Smooth muscle cell (in vitro differentiated cells): ENCODE data around the gene BTN1A1. TPM values are rescaled to one million over a fixed set of nuclear protein-coding genes. Genes with fewer than 3 reads are reported as not detected.
"Not testable (repeated sequence)": the region's sequence is repeated elsewhere in the genome, so short reads cannot be mapped to it uniquely, and the experiment has no call there.

Experiments used
- DNase-seq: peaks from one replicate; lab custom pipeline; 2025; ENCODE audit not compliant: unreplicated experiment; lab: John Stamatoyannopoulos, UW
- H2AFZ ChIP-seq: fragments of 200-600 bp; sonication (generic); 2 replicates; pipeline ENCODE4 v1.6.0; 2016; ENCODE audit warnings: antibody characterized with exemption, low read depth, mild to moderate bottlenecking
- H3F3A ChIP-seq: fragments of 200-600 bp; sonication (generic); 2 replicates; pipeline ENCODE4 v1.6.0; 2017; ENCODE audit warnings: antibody characterized with exemption, low read depth
- H3K27ac ChIP-seq: fragments of 200-600 bp; sonication (generic); 2 replicates; pipeline ENCODE4 v1.5.1; 2016; ENCODE audit warnings: low read depth, mild to moderate bottlenecking
- H3K27me3 ChIP-seq: fragments of 200-600 bp; sonication (generic); 2 replicates; pipeline ENCODE4 v1.6.1; 2016; ENCODE audit warnings: low read depth, mild to moderate bottlenecking
- H3K36me3 ChIP-seq: fragments of 200-600 bp; sonication (generic); 2 replicates; pipeline ENCODE4 v1.5.1; 2016; ENCODE audit warnings: low read depth
- H3K4me1 ChIP-seq: fragments of 200-600 bp; sonication (generic); 2 replicates; pipeline ENCODE4 v1.5.1; 2016; ENCODE audit warnings: low read depth
- H3K4me2 ChIP-seq: fragments of 200-600 bp; sonication (generic); 2 replicates; pipeline ENCODE4 v1.6.0; 2016; ENCODE audit warnings: mild to moderate bottlenecking
- H3K4me3 ChIP-seq: fragments of 200-600 bp; sonication (generic); 2 replicates; pipeline ENCODE4 v1.5.1; 2016; ENCODE audit warnings: mild to moderate bottlenecking
- H3K79me2 ChIP-seq: fragments of 200-600 bp; sonication (generic); 2 replicates; pipeline ENCODE4 v1.6.0; 2016; ENCODE audit warnings: low read depth, mild to moderate bottlenecking
- H3K9ac ChIP-seq: fragments of 200-600 bp; sonication (generic); 2 replicates; pipeline ENCODE4 v1.6.0; 2016; ENCODE audit warnings: low read depth
- H3K9me3 ChIP-seq: fragments of 200-600 bp; sonication (generic); replicated peaks from 2 replicates; pipeline ENCODE4 v1.5.1; 2016; ENCODE audit warnings: low read depth
- H4K20me1 ChIP-seq: fragments of 200-600 bp; sonication (generic); 2 replicates; pipeline ENCODE4 v1.6.0; 2016; ENCODE audit warnings: low read depth
- WGBS: methylation state at CpG from one replicate; pipeline ENCODE4 v1.1.7; 2016; ENCODE audit warnings: low lambda C conversion rate; 5-methylcytosine and 5-hydroxymethylcytosine counted together
- polyA plus RNA-seq: library from polyadenylated mRNA; unstranded; fragments of >200 nt; fragmentation: Nextera tagmentation; extraction: Ambion mirVana; gene quantifications from 2 replicates; pipeline ENCODE4 v1.2.1, GENCODE V29; 2016
- total RNA-seq: library from RNA; depleted of rRNA; stranded (reverse); fragments of >200 nt; gene quantifications from 2 replicates; pipeline ENCODE4 v1.2.3, GENCODE V29; 2014
- TF ChIP-seq, protein P1 (sequence below): fragments of 200-600 bp; sonication (generic); IDR thresholded peaks from 2 replicates; pipeline ENCODE4 v1.5.1; 2017; ENCODE audit warnings: borderline replicate concordance, mild to moderate bottlenecking, antibody characterized with exemption; ENCODE audit not compliant: insufficient read depth, poor library complexity, severe bottlenecking

Gene BTN1A1
- total and polyA plus RNA-seq, 2 experiments from 2014 or later, result not detected

DNA sequence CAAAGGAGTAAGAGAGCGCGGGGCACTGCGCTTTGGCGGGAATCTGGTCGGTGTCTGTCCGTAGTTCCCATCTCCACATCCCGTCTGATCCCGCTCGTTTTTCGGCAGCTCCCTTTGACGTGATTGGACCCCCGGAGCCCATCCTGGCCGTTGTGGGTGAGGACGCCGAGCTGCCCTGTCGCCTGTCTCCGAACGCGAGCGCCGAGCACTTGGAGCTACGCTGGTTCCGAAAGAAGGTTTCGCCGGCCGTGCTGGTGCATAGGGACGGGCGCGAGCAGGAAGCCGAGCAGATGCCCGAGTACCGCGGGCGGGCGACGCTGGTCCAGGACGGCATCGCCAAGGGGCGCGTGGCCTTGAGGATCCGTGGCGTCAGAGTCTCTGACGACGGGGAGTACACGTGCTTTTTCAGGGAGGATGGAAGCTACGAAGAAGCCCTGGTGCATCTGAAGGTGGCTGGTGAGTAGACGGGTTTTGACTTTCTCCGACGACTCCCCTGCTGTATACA is 1.4 kb downstream of the BTN1A1 start:
- no peaks in the 10 kb centered on the region for H4K20me1 ChIP-seq
- peaks cover 4% of the 10 kb centered on the region for H3K4me1 ChIP-seq
- no peak for DNase-seq
- H3K9me3 ChIP-seq, result no peaks in the 10 kb centered on the region
- H3K4me3 ChIP-seq, result peak overlapping the region; percentile 37
- H2AFZ ChIP-seq, result peak overlapping the region; percentile 15
- H3K27ac ChIP-seq, result no peak overlapping the region
- TF ChIP-seq, protein P1, sequence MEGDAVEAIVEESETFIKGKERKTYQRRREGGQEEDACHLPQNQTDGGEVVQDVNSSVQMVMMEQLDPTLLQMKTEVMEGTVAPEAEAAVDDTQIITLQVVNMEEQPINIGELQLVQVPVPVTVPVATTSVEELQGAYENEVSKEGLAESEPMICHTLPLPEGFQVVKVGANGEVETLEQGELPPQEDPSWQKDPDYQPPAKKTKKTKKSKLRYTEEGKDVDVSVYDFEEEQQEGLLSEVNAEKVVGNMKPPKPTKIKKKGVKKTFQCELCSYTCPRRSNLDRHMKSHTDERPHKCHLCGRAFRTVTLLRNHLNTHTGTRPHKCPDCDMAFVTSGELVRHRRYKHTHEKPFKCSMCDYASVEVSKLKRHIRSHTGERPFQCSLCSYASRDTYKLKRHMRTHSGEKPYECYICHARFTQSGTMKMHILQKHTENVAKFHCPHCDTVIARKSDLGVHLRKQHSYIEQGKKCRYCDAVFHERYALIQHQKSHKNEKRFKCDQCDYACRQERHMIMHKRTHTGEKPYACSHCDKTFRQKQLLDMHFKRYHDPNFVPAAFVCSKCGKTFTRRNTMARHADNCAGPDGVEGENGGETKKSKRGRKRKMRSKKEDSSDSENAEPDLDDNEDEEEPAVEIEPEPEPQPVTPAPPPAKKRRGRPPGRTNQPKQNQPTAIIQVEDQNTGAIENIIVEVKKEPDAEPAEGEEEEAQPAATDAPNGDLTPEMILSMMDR, result no peak
- WGBS, result 6% methylated on average over 49 of the region's 49 CpGs
- H3K4me2 ChIP-seq, result peak overlapping the region; percentile 87
- H3K79me2 ChIP-seq, result no peaks in the 10 kb centered on the region
- H3F3A ChIP-seq, result no peaks in the 10 kb centered on the region
- peaks cover 53% of the 10 kb centered on the region for H3K27me3 ChIP-seq
- no peaks in the 10 kb centered on the region for H3K36me3 ChIP-seq
- no peak overlapping the region for H3K9ac ChIP-seq

DNA sequence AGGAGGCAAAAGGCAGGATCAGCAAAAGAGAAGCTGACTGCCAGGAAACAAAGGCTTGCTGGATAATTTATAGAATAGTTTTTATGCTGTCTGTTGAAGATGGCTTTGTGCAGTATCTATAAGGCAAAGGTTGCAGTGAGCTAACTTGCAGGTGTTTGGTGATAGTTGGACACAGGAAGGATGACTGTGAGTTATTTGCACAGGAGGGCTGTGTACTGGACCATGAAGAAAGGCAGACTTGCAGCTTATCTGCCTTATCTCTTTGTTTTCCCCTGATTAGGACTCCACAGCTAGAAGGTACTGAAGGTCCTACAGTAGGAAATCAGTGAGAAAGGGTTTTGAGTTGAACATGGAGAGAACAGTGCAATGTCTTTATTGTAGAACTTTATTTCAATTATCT is 2.1 kb downstream of the BTN1A1 start:
- Histone ChIP-seq H3K4me1 (peaks cover 4% of the 10 kb centered on the region), H3F3A (no peaks in the 10 kb centered on the region), H3K9me3 (no peaks in the 10 kb centered on the region), H3K4me3 (peak overlapping the region; percentile 37), H3K27ac (no peak overlapping the region), H2AFZ (no peak overlapping the region), H3K4me2 (peak overlapping the region; percentile 87), H3K79me2 (no peaks in the 10 kb centered on the region), H3K9ac (no peak overlapping the region), H3K36me3 (no peaks in the 10 kb centered on the region), H4K20me1 (no peaks in the 10 kb centered on the region), H3K27me3 (peaks cover 53% of the 10 kb centered on the region)
- no peak for DNase-seq
- TF ChIP-seq, protein P1, result no peak

DNA sequence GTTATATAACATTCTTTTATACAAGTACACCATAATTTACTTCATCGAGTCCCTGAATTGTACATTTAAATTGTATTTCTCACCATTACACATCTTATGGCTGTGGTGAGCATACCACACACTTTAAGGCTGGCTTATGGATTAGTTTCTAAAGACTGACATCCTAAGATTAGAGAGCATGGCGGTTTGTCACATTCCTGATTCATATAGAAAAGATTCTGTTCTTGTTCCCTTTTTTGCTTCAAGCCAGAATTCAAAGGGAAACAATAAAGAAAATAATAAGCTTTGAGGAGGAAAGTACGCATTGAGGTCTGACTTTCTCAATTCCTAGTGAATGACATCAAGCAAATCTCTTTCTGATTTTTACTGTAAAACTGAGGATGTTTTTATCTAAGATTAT is 2.5 kb downstream of the BTN1A1 start:
- H3K4me1 ChIP-seq, result peaks cover 4% of the 10 kb centered on the region
- H3K9ac ChIP-seq, result no peak overlapping the region
- TF ChIP-seq, protein P1, result no peak
- no peaks in the 10 kb centered on the region for H3F3A ChIP-seq
- H3K4me3 ChIP-seq, result no peak overlapping the region
- no peak overlapping the region for H3K4me2 ChIP-seq
- WGBS, result 81% methylated on average over 3 of the region's 3 CpGs
- H2AFZ ChIP-seq, result no peak overlapping the region
- no peak overlapping the region for H3K27ac ChIP-seq
- H3K79me2 ChIP-seq, result no peaks in the 10 kb centered on the region
- H3K36me3 ChIP-seq, result no peaks in the 10 kb centered on the region
- H4K20me1 ChIP-seq, result no peaks in the 10 kb centered on the region
- no peaks in the 10 kb centered on the region for H3K9me3 ChIP-seq
- DNase-seq, result no peak
- H3K27me3 ChIP-seq, result peaks cover 53% of the 10 kb centered on the region

DNA sequence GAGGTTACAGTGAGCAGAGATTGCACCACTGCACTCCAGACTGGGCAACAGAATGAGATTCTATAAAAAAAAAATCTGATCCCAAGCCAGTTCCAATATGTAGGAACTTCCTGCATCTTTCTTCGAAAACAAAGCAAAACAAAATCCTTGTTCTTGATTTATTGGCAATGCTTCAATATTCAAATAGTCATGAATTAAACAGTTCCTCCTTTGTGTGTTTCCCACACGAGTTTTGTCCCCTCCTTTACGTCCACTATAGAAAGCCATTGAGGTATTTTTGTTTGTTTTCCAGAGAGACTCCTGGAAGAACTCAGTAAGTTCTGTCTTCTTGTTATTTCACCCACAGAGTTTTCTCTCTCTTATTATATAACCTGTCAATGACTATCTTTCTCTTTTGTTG is 7.6 kb downstream of the BTN1A1 start:
- Histone ChIP-seq H2AFZ (no peak overlapping the region), H4K20me1 (no peaks in the 10 kb centered on the region), H3K4me2 (no peak overlapping the region), H3F3A (no peaks in the 10 kb centered on the region), H3K27me3 (peaks cover 23% of the 10 kb centered on the region), H3K9me3 (no peaks in the 10 kb centered on the region), H3K4me1 (no peaks in the 10 kb centered on the region), H3K9ac (no peak overlapping the region), H3K27ac (no peak overlapping the region), H3K36me3 (no peaks in the 10 kb centered on the region), H3K4me3 (no peak overlapping the region), H3K79me2 (no peaks in the 10 kb centered on the region)
- DNase-seq, result no peak
- TF ChIP-seq, protein P1, result no peak
- WGBS, result 89% methylated on average over 3 of the region's 3 CpGs

DNA sequence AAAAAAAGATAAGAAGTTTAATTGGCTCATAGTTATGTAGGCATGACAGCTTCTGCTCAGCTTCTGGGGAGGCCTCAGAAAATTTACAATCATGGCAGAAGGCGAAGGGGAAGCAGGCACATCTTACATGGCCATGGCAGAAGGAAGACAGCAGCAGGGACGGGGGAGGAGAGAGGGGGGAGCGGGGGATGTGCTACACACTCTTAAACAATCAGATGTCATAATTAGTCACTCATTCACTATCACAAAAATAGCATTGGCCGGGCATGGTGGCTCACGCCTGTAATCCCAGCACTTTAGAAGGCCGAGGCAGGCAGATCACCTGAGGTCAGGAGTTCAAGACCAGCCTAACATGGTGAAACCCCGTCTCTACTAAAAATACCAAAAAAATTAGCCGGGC is 10.9 kb downstream of the BTN1A1 start:
- H3K4me1 ChIP-seq, H3K4me3 ChIP-seq, H3F3A ChIP-seq, H3K27me3 ChIP-seq, DNase-seq, H3K79me2 ChIP-seq, H2AFZ ChIP-seq, H3K9ac ChIP-seq, H4K20me1 ChIP-seq, H3K36me3 ChIP-seq, H3K4me2 ChIP-seq, H3K27ac ChIP-seq, H3K9me3 ChIP-seq: not testable (repeated sequence)
- WGBS, result 63% methylated on average over 8 of the region's 8 CpGs
